HG03060 (cell line): ENCODE data around the gene ZNF774.
"Not testable (repeated sequence)": the region's sequence is repeated elsewhere in the genome, so short reads cannot be mapped to it uniquely, and the experiment has no call there.

Source experiments
- ATAC-seq: cut with Tn5 transposase; IDR thresholded peaks from one replicate; pipeline ENCODE4 v1.9.1; 2021; ENCODE audit warnings: low read depth, moderate number of reproducible peaks; ENCODE audit not compliant: unreplicated experiment

The ZNF774 gene

GRCh38 chr15:90344662-90345061 lies 7.4 kb upstream of the ZNF774 start:
- ATAC-seq: no peak

- no peak for ATAC-seq
Measured at GRCh38 chr15:90345857-90346256, 6.2 kb upstream of the ZNF774 start.

GRCh38 chr15:90347431-90348065 lies 4.5 kb upstream of the ZNF774 start:
- ATAC-seq: not testable (repeated sequence)

- ATAC-seq: no peak
Measured at GRCh38 chr15:90348456-90348855, 3.6 kb upstream of the ZNF774 start.

GRCh38 chr15:90349072-90349471 lies 3.0 kb upstream of the ZNF774 start:
- ATAC-seq: no peak

- ATAC-seq: no peak
Measured at GRCh38 chr15:90349821-90350220, 2.3 kb upstream of the ZNF774 start.

GRCh38 chr15:90351479-90352106 lies 491 bp upstream of the ZNF774 start:
- no peak for ATAC-seq

- ATAC-seq: no peak
Measured at GRCh38 chr15:90354986-90355385, 2.9 kb downstream of the ZNF774 start.

GRCh38 chr15:90358124-90359033 lies 6.3 kb downstream of the ZNF774 start:
- ATAC-seq: no peak

- no peak for ATAC-seq
Measured at GRCh38 chr15:90360746-90361145, 8.7 kb downstream of the ZNF774 start.

GRCh38 chr15:90362936-90363212 lies 10.8 kb downstream of the ZNF774 start:
- ATAC-seq: no peak

GRCh38 chr15:90364251-90364650 lies 12.2 kb downstream of the ZNF774 start:
- no peak for ATAC-seq

- ATAC-seq: no peak
Measured at GRCh38 chr15:90365414-90366055, 13.5 kb downstream of the ZNF774 start.

- ATAC-seq: no peak
Measured at GRCh38 chr15:90367576-90367975, 15.5 kb downstream of the ZNF774 start.

- ATAC-seq: no peak
Measured at GRCh38 chr15:90375071-90375470, 23.0 kb downstream of the ZNF774 start.

- ATAC-seq: no peak
Measured at GRCh38 chr15:90376789-90377188, 24.7 kb downstream of the ZNF774 start.

- ATAC-seq: no peak
Measured at GRCh38 chr15:90379263-90379662, 27.2 kb downstream of the ZNF774 start.

- ATAC-seq: no peak
Measured at GRCh38 chr15:90381515-90381914, 29.4 kb downstream of the ZNF774 start.

- ATAC-seq: no peak
Measured at GRCh38 chr15:90382320-90382719, 30.2 kb downstream of the ZNF774 start.

- no peak for ATAC-seq
Measured at GRCh38 chr15:90386221-90386620, 34.1 kb downstream of the ZNF774 start.
